Retinal pigment epithelial cell (primary cell): ENCODE results near the gene PPP2R5A.

Source experiments
- DNase-seq: peaks from one replicate; pipeline ENCODE4 v3.0.0-alpha.2; 2010; ENCODE audit warnings: low read depth
- H3K4me3 ChIP-seq: 2 replicates; pipeline ENCODE4 v1.5.1; 2011; ENCODE audit warnings: mild to moderate bottlenecking, low read length, control low read depth, moderate library complexity
- TF ChIP-seq, protein P1 (sequence below): conservative IDR thresholded peaks from 2 replicates; pipeline ENCODE4 v1.5.1; 2011; ENCODE audit warnings: low read depth, low read length, control low read depth, inconsistent platforms

The PPP2R5A gene

DNA sequence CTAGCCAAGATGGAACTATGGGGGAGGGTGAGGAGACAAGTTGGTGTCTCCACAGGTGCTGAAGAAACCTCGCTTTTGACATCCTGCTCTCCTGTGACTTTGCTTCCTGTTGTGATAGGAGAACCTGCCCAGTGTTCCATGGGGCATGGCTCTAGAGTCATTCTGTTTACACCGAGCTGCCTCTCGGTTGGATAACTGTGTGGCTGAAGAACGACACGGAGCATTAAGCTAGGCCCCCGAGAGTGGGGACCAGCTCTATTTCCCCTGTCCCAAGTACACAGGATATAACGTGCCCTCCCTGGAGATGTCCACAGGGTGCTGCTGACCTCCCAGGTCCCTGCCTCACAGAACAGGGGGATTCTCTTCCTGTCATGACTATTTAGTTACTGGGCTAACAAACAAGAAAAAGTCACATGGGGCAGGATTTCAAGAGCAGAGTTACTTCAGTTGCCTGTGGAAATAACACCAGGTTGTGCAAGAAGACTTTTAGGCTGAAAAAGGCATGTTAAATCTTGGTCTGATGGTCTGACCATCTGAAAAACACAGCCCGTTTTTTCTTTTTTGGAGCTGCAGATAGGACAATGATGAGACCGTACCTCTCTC, 29.4 kb upstream of the PPP2R5A start:
- DNase-seq, result no peak
- TF ChIP-seq, protein P1, sequence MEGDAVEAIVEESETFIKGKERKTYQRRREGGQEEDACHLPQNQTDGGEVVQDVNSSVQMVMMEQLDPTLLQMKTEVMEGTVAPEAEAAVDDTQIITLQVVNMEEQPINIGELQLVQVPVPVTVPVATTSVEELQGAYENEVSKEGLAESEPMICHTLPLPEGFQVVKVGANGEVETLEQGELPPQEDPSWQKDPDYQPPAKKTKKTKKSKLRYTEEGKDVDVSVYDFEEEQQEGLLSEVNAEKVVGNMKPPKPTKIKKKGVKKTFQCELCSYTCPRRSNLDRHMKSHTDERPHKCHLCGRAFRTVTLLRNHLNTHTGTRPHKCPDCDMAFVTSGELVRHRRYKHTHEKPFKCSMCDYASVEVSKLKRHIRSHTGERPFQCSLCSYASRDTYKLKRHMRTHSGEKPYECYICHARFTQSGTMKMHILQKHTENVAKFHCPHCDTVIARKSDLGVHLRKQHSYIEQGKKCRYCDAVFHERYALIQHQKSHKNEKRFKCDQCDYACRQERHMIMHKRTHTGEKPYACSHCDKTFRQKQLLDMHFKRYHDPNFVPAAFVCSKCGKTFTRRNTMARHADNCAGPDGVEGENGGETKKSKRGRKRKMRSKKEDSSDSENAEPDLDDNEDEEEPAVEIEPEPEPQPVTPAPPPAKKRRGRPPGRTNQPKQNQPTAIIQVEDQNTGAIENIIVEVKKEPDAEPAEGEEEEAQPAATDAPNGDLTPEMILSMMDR, result no peak
- H3K4me3 ChIP-seq, result no peak overlapping the region

DNA sequence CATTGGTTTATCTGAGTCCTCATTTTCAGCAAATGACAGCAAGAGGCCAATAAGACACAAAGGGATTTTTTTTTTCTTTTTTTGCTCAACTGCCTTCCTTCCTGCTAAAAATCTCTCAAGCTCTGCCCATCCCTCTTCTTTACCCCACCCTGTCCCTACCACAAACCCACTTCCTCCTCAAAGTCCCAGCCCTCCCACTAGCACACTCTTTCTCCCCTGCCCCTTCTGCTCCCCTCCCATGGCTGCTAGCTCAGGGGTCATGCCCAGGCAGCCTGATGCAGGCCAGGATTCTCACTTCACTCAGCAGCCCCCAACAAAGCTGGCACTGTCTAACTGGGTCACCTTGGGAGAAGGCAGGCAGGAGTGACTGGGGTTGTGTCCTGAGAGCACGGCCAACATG, 28.8 kb upstream of the PPP2R5A start:
- no peak for DNase-seq
- H3K4me3 ChIP-seq, result no peak overlapping the region
- TF ChIP-seq, protein P1, result no peak

DNA sequence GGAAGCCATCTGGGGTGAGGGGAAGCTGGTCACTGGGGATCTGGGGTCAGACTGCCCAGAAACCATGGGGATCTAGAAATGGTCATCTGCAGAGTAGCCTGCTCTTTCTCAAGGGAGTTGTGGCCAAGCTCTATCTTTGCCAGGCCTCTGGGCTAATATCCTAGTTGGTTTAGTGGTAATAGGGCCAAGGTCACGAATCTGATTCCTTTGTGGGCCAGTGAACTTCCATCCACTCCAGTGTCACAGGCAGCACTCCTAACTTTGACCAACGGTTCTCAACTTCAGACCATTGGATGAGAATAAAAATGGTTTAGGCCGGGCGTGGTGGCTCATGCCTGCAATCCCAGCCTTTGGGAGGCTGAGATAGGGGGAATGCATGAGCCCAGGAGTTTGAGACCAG, 28.1 kb upstream of the PPP2R5A start:
- TF ChIP-seq, protein P1, result no peak
- H3K4me3 ChIP-seq, result no peak overlapping the region
- DNase-seq, result no peak

DNA sequence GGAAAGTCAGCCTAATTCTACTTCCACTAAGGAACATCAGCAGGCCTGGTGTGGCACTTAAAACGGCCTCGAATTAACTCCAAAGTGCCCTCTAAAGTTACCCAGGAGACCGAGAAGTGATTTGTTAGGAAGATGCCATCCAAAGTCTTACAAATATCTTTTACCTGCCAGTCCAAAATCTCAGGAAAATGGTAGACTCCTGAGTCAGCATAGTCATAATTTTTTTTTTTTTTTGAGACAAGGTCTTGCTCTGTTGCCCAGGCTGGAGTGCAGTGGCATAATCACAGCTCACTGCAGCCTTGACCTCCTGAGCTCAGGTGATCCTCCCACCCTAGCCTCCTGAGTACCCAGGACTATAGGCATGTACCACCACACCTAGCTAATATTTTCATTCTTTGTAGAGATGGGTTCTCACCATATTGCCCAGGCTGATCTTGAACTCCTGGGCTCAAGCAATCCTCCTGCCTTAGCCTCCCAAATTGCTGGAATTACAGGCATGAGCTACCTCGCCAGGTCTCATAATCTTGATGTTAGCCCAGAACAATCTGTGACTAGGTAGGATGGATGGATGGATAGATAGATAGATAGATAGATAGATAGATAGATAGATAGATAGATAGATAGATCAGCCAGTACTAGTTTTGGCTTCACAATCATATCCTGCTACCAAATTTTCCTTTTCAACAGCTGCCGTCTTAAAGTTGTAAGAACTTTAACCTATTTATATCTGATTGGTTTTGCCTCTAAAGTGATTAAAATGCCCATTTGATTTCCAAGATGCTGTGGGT, 25.3 kb upstream of the PPP2R5A start:
- TF ChIP-seq, protein P1, result no peak
- no peak for DNase-seq
- no peak overlapping the region for H3K4me3 ChIP-seq

DNA sequence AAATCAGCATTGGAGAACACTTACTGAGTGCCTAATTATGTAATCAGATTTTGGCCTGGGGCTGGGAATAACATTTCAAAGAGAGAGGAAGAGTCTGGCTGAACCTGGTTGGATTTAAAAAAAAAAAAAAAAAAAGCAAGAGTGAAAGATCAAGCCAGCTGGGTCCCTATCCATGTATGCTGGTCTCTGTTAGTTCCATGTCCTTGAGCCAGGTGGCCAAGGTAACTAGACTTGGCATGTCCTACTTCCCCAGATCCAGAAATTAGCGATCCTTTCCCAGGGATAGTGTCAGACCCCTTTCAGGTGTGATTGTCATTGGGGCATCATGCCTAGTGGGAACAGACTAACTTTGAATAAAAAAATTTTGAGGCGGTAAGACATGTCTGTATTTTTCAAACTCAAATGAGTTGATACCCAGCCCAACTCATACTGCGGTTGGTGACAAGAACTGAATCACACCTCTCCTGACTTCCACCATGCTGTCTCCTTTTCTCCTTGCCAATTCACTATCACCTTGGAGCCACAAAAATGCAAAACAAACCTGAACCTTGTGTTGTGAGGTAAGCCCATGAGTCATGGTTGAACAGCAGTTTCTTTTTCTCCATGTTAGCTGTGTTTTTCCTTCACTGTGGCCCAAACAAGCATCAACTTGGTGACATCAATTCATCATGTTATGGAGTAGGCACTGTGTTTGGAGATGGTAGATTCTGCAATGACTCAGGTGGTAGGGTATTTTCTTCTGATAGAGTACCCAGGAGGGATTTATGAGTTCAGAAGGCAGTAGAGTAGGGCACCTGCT, 24.5 kb upstream of the PPP2R5A start:
- TF ChIP-seq, protein P1, result no peak
- DNase-seq, result no peak
- no peak overlapping the region for H3K4me3 ChIP-seq

DNA sequence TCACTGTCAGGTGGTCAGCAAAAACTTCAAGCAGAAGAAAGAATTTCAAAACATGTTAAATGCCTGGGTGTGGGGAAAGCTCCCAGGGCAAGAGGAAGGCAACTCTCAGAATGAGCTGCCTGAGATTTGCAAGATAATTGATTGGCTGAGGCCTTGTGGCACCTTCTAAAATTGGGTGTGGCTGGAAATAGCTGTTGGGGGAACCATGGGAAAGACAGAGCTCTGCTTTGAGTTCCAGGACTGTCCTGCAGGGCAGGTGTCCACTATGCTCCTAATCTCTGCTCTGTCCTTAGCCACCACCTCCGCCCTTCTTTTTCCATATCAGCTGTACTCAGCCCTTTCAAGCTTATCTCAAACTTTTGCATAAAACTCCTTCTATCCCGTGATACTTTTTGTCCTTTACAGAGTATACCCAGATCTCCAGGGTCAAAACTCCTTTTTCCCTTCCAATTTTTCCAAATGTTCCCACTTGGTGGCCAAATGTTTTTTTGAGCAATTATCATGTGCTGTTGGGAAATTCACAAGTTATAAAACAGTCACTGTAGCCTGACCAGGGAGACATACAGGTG, 23.8 kb upstream of the PPP2R5A start:
- no peak overlapping the region for H3K4me3 ChIP-seq
- TF ChIP-seq, protein P1, result no peak
- no peak for DNase-seq
